Vagina (tissue), 2 donors: ENCODE results near the gene TBCEL. TPM values are rescaled to one million over a fixed set of nuclear protein-coding genes. Genes with fewer than 3 reads are reported as not detected.

Experiments
- DNase-seq, 2 donors: peaks; one replicate each; pipeline ENCODE4 v3.0.0-alpha.2; 2017; ENCODE audit errors: extremely low spot score in 2 of 2
- H3K27ac ChIP-seq: fragments of 200-600 bp; sonication (generic); one replicate; pipeline ENCODE4 v1.5.1; 2019
- H3K27me3 ChIP-seq: fragments of 200-600 bp; sonication (generic); one replicate; pipeline ENCODE4 v1.5.1; 2019
- H3K36me3 ChIP-seq, 2 donors: fragments of 200-600 bp; sonication (generic); one replicate each; pipeline ENCODE4 v1.5.1; 2017 to 2019
- H3K4me1 ChIP-seq: fragments of 200-600 bp; sonication (generic); one replicate; pipeline ENCODE4 v1.5.1; 2019
- H3K4me3 ChIP-seq, 2 donors: fragments of 200-600 bp; sonication (generic); 1 replicate in 1 of 2; 2 replicates in 1 of 2; pipeline ENCODE4 v1.5.1; 2016 to 2019
- H3K9me3 ChIP-seq: fragments of 200-600 bp; sonication (generic); one replicate; pipeline ENCODE4 v1.5.1; 2019
- CTCF ChIP-seq, 3 experiments: fragments of 450-650 bp in 2 of 3; fragments of 200-600 bp in 1 of 3; sonication (generic) in 1 of 3; IDR thresholded peaks; one replicate each; pipeline ENCODE4 v1.5.1; 2017 to 2019; ENCODE audit warnings: antibody characterized with exemption in 3 of 3, mild to moderate bottlenecking in 2 of 3, moderate library complexity in 2 of 3
- POLR2A ChIP-seq, 2 donors: fragments of 450-650 bp; IDR thresholded peaks; one replicate each; pipeline ENCODE4 v1.6.1; 2017; ENCODE audit warnings: antibody characterized with exemption in 2 of 2, mild to moderate bottlenecking in 2 of 2, moderate library complexity in 2 of 2
- POLR2AphosphoS5 ChIP-seq, 2 donors: sonication (generic); formaldehyde crosslinking; IDR thresholded peaks; one replicate each; pipeline ENCODE4 v1.9.0; 2017; ENCODE audit warnings: antibody characterized with exemption in 2 of 2, mild to moderate bottlenecking in 2 of 2, low read depth in 1 of 2; ENCODE audit not compliant: insufficient read depth in 1 of 2
- intact Hi-C: fragments of 100-400 bp; cut with DNase I; formaldehyde crosslinking; loops from one replicate; pipeline ENCODE4 v1.15.1; 2023
- total RNA-seq: library from RNA; depleted of rRNA; stranded (reverse); fragments of >200 nt; gene quantifications from one replicate; pipeline ENCODE4 v1.2.3, GENCODE V29; 2016

TBCEL gene
- total RNA-seq, 1 donor from 2014 or later = 19.2 TPM

GRCh38 chr11:121071846-121072450 is 48.0 kb downstream of the TBCEL start:
- intact Hi-C loops = no loop called here
- H3K27ac ChIP-seq = no peak overlapping the region

GRCh38 chr11:121081321-121081720 is 57.4 kb downstream of the TBCEL start:
- intact Hi-C loops = no loop called here
- TF ChIP-seq POLR2A (IDR thresholded peaks at IDR 0.05) (no peak), CTCF (IDR thresholded peaks at IDR 0.05) (no peak), POLR2AphosphoS5 (IDR thresholded peaks at IDR 0.05; ENCODE audit: insufficient read depth in 1 of 2, low read depth in 1 of 2) (no peak)

More at GRCh38 chr11:121071846-121072450, 48.0 kb downstream of the TBCEL start:
- no peak overlapping the region for H3K4me3 ChIP-seq
- no peak for TF ChIP-seq POLR2A (IDR thresholded peaks at IDR 0.05)
- no peak for TF ChIP-seq POLR2AphosphoS5 (IDR thresholded peaks at IDR 0.05; ENCODE audit: insufficient read depth in 1 of 2, low read depth in 1 of 2)
- no peak for TF ChIP-seq CTCF (IDR thresholded peaks at IDR 0.05)
- H3K4me1 ChIP-seq = no peaks in the 10 kb centered on the region
- no peaks in the 10 kb centered on the region for H3K27me3 ChIP-seq
- DNase-seq = no peak
- no peaks in the 10 kb centered on the region for H3K9me3 ChIP-seq
- no peaks in the 10 kb centered on the region for H3K36me3 ChIP-seq

GRCh38 chr11:121082219-121082618 is 58.3 kb downstream of the TBCEL start:
- no peak for TF ChIP-seq POLR2A (IDR thresholded peaks at IDR 0.05)
- no peak for TF ChIP-seq CTCF (IDR thresholded peaks at IDR 0.05)
- no peak for TF ChIP-seq POLR2AphosphoS5 (IDR thresholded peaks at IDR 0.05; ENCODE audit: insufficient read depth in 1 of 2, low read depth in 1 of 2)
- no peak for DNase-seq
- no peaks in the 10 kb centered on the region for H3K36me3 ChIP-seq
- no peak overlapping the region for H3K27ac ChIP-seq
- intact Hi-C loops = no loop called here
- no peaks in the 10 kb centered on the region for H3K9me3 ChIP-seq
- H3K4me3 ChIP-seq = no peak overlapping the region
- no peaks in the 10 kb centered on the region for H3K4me1 ChIP-seq
- H3K27me3 ChIP-seq = no peaks in the 10 kb centered on the region

More at GRCh38 chr11:121081321-121081720, 57.4 kb downstream of the TBCEL start:
- Histone ChIP-seq H3K36me3 (no peaks in the 10 kb centered on the region), H3K4me1 (no peaks in the 10 kb centered on the region), H3K27ac (no peak overlapping the region), H3K9me3 (no peaks in the 10 kb centered on the region), H3K4me3 (no peak overlapping the region), H3K27me3 (no peaks in the 10 kb centered on the region)
- no peak for DNase-seq

GRCh38 chr11:121082670-121083069 is 58.8 kb downstream of the TBCEL start:
- Histone ChIP-seq H3K9me3 (no peaks in the 10 kb centered on the region), H3K27ac (no peak overlapping the region), H3K27me3 (no peaks in the 10 kb centered on the region), H3K36me3 (no peaks in the 10 kb centered on the region), H3K4me1 (no peaks in the 10 kb centered on the region), H3K4me3 (no peak overlapping the region)
- intact Hi-C loops = no loop called here
- DNase-seq = no peak
- TF ChIP-seq POLR2AphosphoS5 (IDR thresholded peaks at IDR 0.05; ENCODE audit: insufficient read depth in 1 of 2, low read depth in 1 of 2) (no peak), POLR2A (IDR thresholded peaks at IDR 0.05) (no peak), CTCF (IDR thresholded peaks at IDR 0.05) (no peak)

GRCh38 chr11:121086866-121087265 is 63.0 kb downstream of the TBCEL start:
- DNase-seq = no peak
- no peaks in the 10 kb centered on the region for H3K36me3 ChIP-seq
- intact Hi-C loops = no loop called here
- H3K4me3 ChIP-seq = no peak overlapping the region
- no peaks in the 10 kb centered on the region for H3K27me3 ChIP-seq
- no peak for TF ChIP-seq POLR2AphosphoS5 (IDR thresholded peaks at IDR 0.05; ENCODE audit: insufficient read depth in 1 of 2, low read depth in 1 of 2)
- no peak for TF ChIP-seq POLR2A (IDR thresholded peaks at IDR 0.05)
- TF ChIP-seq CTCF (IDR thresholded peaks at IDR 0.05) = no peak
- no peak overlapping the region for H3K27ac ChIP-seq
- no peaks in the 10 kb centered on the region for H3K4me1 ChIP-seq
- no peaks in the 10 kb centered on the region for H3K9me3 ChIP-seq
